Natural killer cell (primary cell): ENCODE data around the gene PTH2R. TPM values are rescaled to one million over a fixed set of nuclear protein-coding genes. Genes with fewer than 3 reads are reported as not detected.

Source experiments
- ATAC-seq, 3 donors: fragments of 150-1000 bp in 2 of 3; fragments of 200-7000 bp in 1 of 3; cut with Tn5 transposase; 1 replicate in 1 of 3; 2 replicates in 2 of 3; pipeline ENCODE4 v1.10.0; 2021; ENCODE audit warnings: mild to moderate bottlenecking in 2 of 3, moderate library complexity in 2 of 3
- DNase-seq, 2 donors: peaks; one replicate each; pipeline versions ENCODE4 v3.0.0 to v3.0.0-alpha.2; 2013 to 2021; ENCODE audit warnings: mixed read lengths in 1 of 2
- H3K27ac ChIP-seq: one replicate; pipeline ENCODE4 v1.5.1; 2013; ENCODE audit warnings: mild to moderate bottlenecking, low read length
- H3K27me3 ChIP-seq: one replicate; pipeline ENCODE4 v1.6.1; 2013; ENCODE audit warnings: low read length; ENCODE audit not compliant: control insufficient read depth, insufficient read depth
- H3K36me3 ChIP-seq: one replicate; pipeline ENCODE4 v1.6.1; 2013; ENCODE audit warnings: low read length; ENCODE audit not compliant: control insufficient read depth, insufficient read depth
- H3K4me1 ChIP-seq: one replicate; pipeline ENCODE4 v1.6.1; 2013; ENCODE audit warnings: low read length; ENCODE audit not compliant: control insufficient read depth, insufficient read depth
- H3K4me3 ChIP-seq: one replicate; pipeline ENCODE4 v1.5.1; 2013; ENCODE audit warnings: low read length
- H3K9me3 ChIP-seq: one replicate; pipeline ENCODE4 v1.6.1; 2013; ENCODE audit warnings: low read length; ENCODE audit not compliant: control insufficient read depth, insufficient read depth
- H3K27ac Mint-ChIP-seq, 2 donors: one replicate each; pipeline ENCODE4 v1.8.0; 2022; ENCODE audit warnings: mild to moderate bottlenecking in 2 of 2, mixed read lengths in 2 of 2, moderate library complexity in 1 of 2
- H3K27me3 Mint-ChIP-seq, 2 donors: one replicate each; pipeline ENCODE4 v1.8.0; 2022; ENCODE audit warnings: low read depth in 2 of 2, mixed read lengths in 2 of 2
- H3K36me3 Mint-ChIP-seq: one replicate; pipeline ENCODE4 v1.8.0; 2022; ENCODE audit warnings: mixed read lengths
- H3K4me1 Mint-ChIP-seq, 2 donors: one replicate each; pipeline ENCODE4 v1.8.0; 2022; ENCODE audit warnings: mixed read lengths in 2 of 2
- H3K4me3 Mint-ChIP-seq: one replicate; pipeline ENCODE4 v1.8.0; 2022; ENCODE audit warnings: mild to moderate bottlenecking, moderate library complexity, mixed read lengths
- H3K9me3 Mint-ChIP-seq, 2 donors: one replicate each; pipeline ENCODE4 v1.8.0; 2022; ENCODE audit warnings: mixed read lengths in 2 of 2
- CTCF ChIP-seq: fragments of 200-600 bp; IDR thresholded peaks from one replicate; pipeline ENCODE4 v1.8.0; 2022; ENCODE audit warnings: antibody characterized with exemption
- WGBS: methylation state at CpG from one replicate; pipeline ENCODE4 v1.1.7; 2013; ENCODE audit warnings: missing lambda C conversion rate; ENCODE audit not compliant: insufficient coverage; 5-methylcytosine and 5-hydroxymethylcytosine counted together
- intact Hi-C: fragments of 100-400 bp; cut with micrococcal nuclease; formaldehyde crosslinking; loops from one replicate; pipeline ENCODE4 v1.14.2; 2022
- total RNA-seq, 4 donors: library from RNA; stranded (reverse); fragments of 120-200 nt in 1 of 4; gene quantifications; one replicate each; pipeline versions ENCODE4 v1.2.3 to v1.2.4, GENCODE V29; 2013 to 2022

PTH2R gene
- total RNA-seq, 3 donors from 2014 or later (not counting 1 experiment from before 2014, with no cell fraction given) = 0.50 to 0.65 (median 0.61) TPM

- intact Hi-C loops = no loop called here
- DNase-seq = no peak
- no peak for ATAC-seq
- no peaks in the 10 kb centered on the region for H3K9me3 ChIP-seq
- peak overlapping the region; percentile 56 for H3K27ac ChIP-seq
- Mint-ChIP-seq H3K27me3 (peaks cover 0 to 11% of the 10 kb centered on the region in 2 donors), H3K27ac (no peak overlapping the region), H3K4me3 (no peak overlapping the region), H3K4me1 (peaks cover 10 to 13% of the 10 kb centered on the region in 2 donors), H3K9me3 (peaks cover 2 to 5% of the 10 kb centered on the region in 2 donors), H3K36me3 (peaks cover 8% of the 10 kb centered on the region)
- no peak overlapping the region for H3K4me3 ChIP-seq
- H3K36me3 ChIP-seq = no peaks in the 10 kb centered on the region
- no peaks in the 10 kb centered on the region for H3K4me1 ChIP-seq
- H3K27me3 ChIP-seq = no peaks in the 10 kb centered on the region
- WGBS = 18% methylated on average over 4 of the region's 4 CpGs
- TF ChIP-seq CTCF = no peak
These were observed 40.1 kb upstream of the PTH2R start for GRCh38 chr2:208366215-208367127.

DNA sequence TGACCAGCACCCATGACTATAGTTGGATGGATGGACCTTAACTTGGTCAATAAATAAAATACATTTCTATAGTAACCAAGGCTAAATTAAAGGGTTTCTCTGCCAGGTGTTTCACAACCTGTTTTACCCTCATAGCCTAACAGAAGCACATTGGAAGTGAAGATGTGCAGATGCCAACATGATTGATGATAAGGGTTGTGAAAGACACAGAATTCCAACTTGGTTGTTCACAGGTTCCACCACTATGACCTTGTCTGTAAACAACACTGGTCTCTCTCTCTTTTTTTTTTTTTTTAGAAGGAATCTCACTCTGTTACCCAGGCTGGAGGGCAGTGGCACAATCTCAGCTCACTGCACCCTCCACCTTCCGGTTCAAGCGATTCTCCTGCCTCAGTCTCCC, 37.5 kb upstream of the PTH2R start:
- ATAC-seq (no peak), DNase-seq (no peak)
- Histone ChIP-seq H3K4me1 (no peaks in the 10 kb centered on the region), H3K27ac (no peak overlapping the region), H3K36me3 (no peaks in the 10 kb centered on the region), H3K27me3 (no peaks in the 10 kb centered on the region), H3K9me3 (no peaks in the 10 kb centered on the region), H3K4me3 (no peak overlapping the region)
- Mint-ChIP-seq H3K36me3 (peaks cover 8% of the 10 kb centered on the region), H3K27me3 (peaks cover 0 to 11% of the 10 kb centered on the region in 2 donors), H3K27ac (no peak overlapping the region), H3K4me3 (no peak overlapping the region), H3K4me1 (peaks cover 0 to 4% of the 10 kb centered on the region in 2 donors), H3K9me3 (peaks cover 2 to 5% of the 10 kb centered on the region in 2 donors)
- no peak for TF ChIP-seq CTCF
- intact Hi-C loops = no loop called here
- WGBS = 84% methylated on average over 2 of the region's 2 CpGs

DNA sequence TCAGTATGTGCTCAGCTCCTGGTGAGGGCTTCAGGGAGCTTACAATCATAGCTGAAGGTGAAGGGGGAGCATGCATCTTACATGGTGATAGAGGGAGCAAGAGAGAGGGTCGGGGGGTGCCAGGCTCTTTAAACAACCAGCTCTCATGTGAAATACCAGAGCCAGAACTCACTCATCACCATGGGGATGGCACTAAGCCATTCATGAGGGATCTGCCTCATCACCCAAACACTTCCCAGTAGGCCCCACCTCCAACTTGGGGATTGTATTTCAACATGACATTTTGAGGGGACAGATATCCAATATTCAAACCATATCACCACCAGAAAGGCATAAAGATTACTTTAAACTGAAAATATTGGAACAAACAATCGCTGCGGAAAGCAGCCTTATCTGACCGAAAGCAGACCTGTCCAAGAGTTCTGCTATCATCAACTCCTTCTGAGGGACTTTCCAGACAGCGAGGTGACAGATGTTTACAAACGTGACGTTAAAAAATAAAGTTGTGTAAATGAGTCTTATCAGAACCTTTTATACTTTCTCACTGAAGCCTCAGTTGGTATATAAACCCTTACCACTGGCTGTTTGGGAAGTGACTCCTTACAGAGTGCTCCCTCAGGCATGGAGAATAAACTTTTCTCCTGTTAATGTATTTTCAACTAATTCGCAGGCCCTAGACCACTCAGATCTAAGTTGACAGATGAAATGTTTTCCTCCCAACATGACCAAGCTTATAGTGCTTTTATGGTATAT, 35.5 kb upstream of the PTH2R start:
- no peak overlapping the region for H3K4me3 ChIP-seq
- no peak overlapping the region for H3K27ac ChIP-seq
- no peaks in the 10 kb centered on the region for H3K36me3 ChIP-seq
- no peaks in the 10 kb centered on the region for H3K4me1 ChIP-seq
- peaks cover 0 to 11% of the 10 kb centered on the region in 2 donors for H3K27me3 Mint-ChIP-seq
- H3K9me3 Mint-ChIP-seq = no peaks in the 10 kb centered on the region
- H3K27ac Mint-ChIP-seq = no peak overlapping the region
- H3K4me3 Mint-ChIP-seq = no peak overlapping the region
- no peaks in the 10 kb centered on the region for H3K9me3 ChIP-seq
- no peaks in the 10 kb centered on the region for H3K36me3 Mint-ChIP-seq
- H3K4me1 Mint-ChIP-seq = no peaks in the 10 kb centered on the region
- 89% methylated on average over 4 of the region's 8 CpGs for WGBS
- intact Hi-C loops = loop anchor here (5.0 kb wide), 1 partner anchor 1826 kb away; no protein-coding TSS in a partner anchor
- no peak for TF ChIP-seq CTCF
- DNase-seq (no peak), ATAC-seq (no peak)
- no peaks in the 10 kb centered on the region for H3K27me3 ChIP-seq
